DOHH2 (cell line): ENCODE measurements around the gene TSPAN2.

Experiments used
- H3F3A ChIP-seq: fragments of 200-600 bp; sonication (generic), shearing (Covaris generic); 2 replicates; pipeline ENCODE4 v1.6.0; 2016; ENCODE audit warnings: antibody characterized with exemption, mild to moderate bottlenecking; ENCODE audit not compliant: control insufficient read depth, insufficient read depth
- H3K27ac ChIP-seq: fragments of 200-600 bp; sonication (generic); 2 replicates; pipeline ENCODE4 v1.5.1; 2014; ENCODE audit warnings: low read depth, mild to moderate bottlenecking, low read length, moderate library complexity
- H3K27me3 ChIP-seq: fragments of 200-600 bp; sonication (generic); 2 replicates; pipeline ENCODE4 v1.6.1; 2014; ENCODE audit warnings: mild to moderate bottlenecking, low read length, mixed read lengths; ENCODE audit not compliant: control insufficient read depth
- H3K36me3 ChIP-seq: fragments of 200-600 bp; sonication (generic); 2 replicates; pipeline ENCODE4 v1.6.1; 2014; ENCODE audit warnings: mild to moderate bottlenecking, low read length, moderate library complexity, mixed read lengths; ENCODE audit not compliant: control insufficient read depth
- H3K4me1 ChIP-seq: fragments of 200-600 bp; sonication (generic); 2 replicates; pipeline ENCODE4 v1.6.1; 2014; ENCODE audit warnings: mild to moderate bottlenecking, low read length, mixed read lengths; ENCODE audit not compliant: control insufficient read depth
- H3K4me2 ChIP-seq: fragments of 200-600 bp; sonication (generic); 2 replicates; pipeline ENCODE4 v1.6.0; 2014; ENCODE audit warnings: mild to moderate bottlenecking, low read length, moderate library complexity
- H3K4me3 ChIP-seq: fragments of 200-600 bp; sonication (generic); 2 replicates; pipeline ENCODE4 v1.5.1; 2014; ENCODE audit warnings: mild to moderate bottlenecking, low read length, mixed read lengths
- H3K79me2 ChIP-seq: fragments of 200-600 bp; sonication (generic); 2 replicates; pipeline ENCODE4 v1.6.1; 2014; ENCODE audit warnings: mild to moderate bottlenecking, low read length, mixed read lengths; ENCODE audit not compliant: control insufficient read depth
- H3K9me2 ChIP-seq: fragments of 200-600 bp; sonication (generic); replicated peaks from 2 replicates; pipeline ENCODE4 v1.6.1; 2014; ENCODE audit warnings: mild to moderate bottlenecking, low read length, mixed read lengths; ENCODE audit not compliant: control insufficient read depth
- H3K9me3 ChIP-seq: fragments of 200-600 bp; sonication (generic); 2 replicates; pipeline ENCODE4 v1.6.1; 2014; ENCODE audit warnings: antibody characterized with exemption, low read length, mixed read lengths; ENCODE audit not compliant: control insufficient read depth, insufficient read depth
- H4K20me1 ChIP-seq: fragments of 200-600 bp; sonication (generic); 2 replicates; pipeline ENCODE4 v1.6.0; 2014; ENCODE audit warnings: low read depth, mild to moderate bottlenecking, antibody characterized with exemption, low read length, moderate library complexity; ENCODE audit not compliant: control insufficient read depth, insufficient read depth
- EZH2phosphoT487 ChIP-seq: fragments of 200-600 bp; sonication (generic); IDR thresholded peaks from 2 replicates; pipeline ENCODE4 v1.6.1; 2017; ENCODE audit warnings: borderline replicate concordance, mild to moderate bottlenecking, antibody characterized with exemption, low read length, moderate library complexity, mixed read lengths
- TF ChIP-seq, protein P1 (sequence below): fragments of 200-600 bp; sonication (generic); IDR thresholded peaks from one replicate; pipeline ENCODE4 v1.5.1; 2014; ENCODE audit warnings: antibody characterized with exemption, mild to moderate bottlenecking, low read depth, low read length; ENCODE audit not compliant: poor library complexity, severe bottlenecking

The TSPAN2 gene

DNA sequence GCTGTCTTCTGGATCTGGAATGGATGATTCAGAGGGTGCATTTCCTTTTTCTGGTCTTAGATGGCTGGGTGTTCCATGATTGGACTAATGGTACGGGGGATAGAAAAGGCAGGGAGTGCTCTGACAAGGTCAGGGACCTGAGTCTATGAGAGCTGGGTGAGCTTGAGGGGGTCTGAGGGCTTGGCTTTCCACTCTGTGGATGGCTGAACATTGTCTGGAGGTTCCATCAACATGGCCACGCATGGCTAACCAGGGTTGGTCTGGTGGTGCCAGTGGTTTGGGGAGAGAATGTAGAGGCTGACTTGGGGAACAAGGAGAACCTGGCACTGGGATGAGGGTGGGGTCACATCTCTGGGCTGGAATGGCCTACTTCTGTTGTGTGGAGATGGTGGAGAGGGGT is 41.5 kb upstream of the TSPAN2 start:
- Histone ChIP-seq H3K4me3 (no peak overlapping the region), H3K4me2 (no peak overlapping the region)

DNA sequence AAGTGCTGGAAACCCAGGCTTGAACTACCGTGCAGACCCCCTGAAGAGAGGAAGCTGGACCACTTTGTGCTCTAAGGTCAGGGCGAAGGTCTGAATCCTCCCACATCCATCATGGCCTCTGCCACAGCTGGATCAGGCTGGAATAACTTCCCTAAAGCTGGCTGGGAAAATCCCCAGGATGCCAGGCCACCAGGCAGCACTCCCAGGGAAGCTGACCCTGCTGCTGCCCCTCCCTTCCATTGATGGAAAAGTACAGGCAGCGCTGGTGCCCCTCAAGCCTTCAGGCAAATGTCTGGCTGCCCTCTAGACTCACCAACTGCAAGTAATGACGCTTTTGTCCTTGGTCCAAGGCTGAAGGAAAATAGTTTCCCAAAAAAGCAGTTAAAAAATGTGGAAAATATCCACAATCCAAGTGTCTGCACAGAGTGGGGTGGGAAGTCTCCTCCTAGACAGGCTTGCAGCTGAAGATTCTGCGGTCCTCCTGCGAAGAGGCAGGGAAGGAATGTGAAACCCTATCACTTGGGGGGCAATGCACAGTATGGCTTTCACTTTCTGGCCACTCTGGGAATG is 39.9 kb upstream of the TSPAN2 start:
- no peaks in the 10 kb centered on the region for H4K20me1 ChIP-seq
- H3K27ac ChIP-seq, result no peak overlapping the region
- H3K36me3 ChIP-seq, result no peaks in the 10 kb centered on the region
- no peaks in the 10 kb centered on the region for H3K27me3 ChIP-seq
- TF ChIP-seq, protein P1, sequence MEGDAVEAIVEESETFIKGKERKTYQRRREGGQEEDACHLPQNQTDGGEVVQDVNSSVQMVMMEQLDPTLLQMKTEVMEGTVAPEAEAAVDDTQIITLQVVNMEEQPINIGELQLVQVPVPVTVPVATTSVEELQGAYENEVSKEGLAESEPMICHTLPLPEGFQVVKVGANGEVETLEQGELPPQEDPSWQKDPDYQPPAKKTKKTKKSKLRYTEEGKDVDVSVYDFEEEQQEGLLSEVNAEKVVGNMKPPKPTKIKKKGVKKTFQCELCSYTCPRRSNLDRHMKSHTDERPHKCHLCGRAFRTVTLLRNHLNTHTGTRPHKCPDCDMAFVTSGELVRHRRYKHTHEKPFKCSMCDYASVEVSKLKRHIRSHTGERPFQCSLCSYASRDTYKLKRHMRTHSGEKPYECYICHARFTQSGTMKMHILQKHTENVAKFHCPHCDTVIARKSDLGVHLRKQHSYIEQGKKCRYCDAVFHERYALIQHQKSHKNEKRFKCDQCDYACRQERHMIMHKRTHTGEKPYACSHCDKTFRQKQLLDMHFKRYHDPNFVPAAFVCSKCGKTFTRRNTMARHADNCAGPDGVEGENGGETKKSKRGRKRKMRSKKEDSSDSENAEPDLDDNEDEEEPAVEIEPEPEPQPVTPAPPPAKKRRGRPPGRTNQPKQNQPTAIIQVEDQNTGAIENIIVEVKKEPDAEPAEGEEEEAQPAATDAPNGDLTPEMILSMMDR, result no peak
- TF ChIP-seq EZH2phosphoT487, result no peak
- no peaks in the 10 kb centered on the region for H3K9me2 ChIP-seq
- no peaks in the 10 kb centered on the region for H3K4me1 ChIP-seq
- H3K4me3 ChIP-seq, result no peak overlapping the region
- H3K79me2 ChIP-seq, result no peaks in the 10 kb centered on the region
- H3F3A ChIP-seq, result no peaks in the 10 kb centered on the region
- no peaks in the 10 kb centered on the region for H3K9me3 ChIP-seq
- H3K4me2 ChIP-seq, result no peak overlapping the region

More for the DNA sequence above, 41.5 kb upstream of the TSPAN2 start:
- Histone ChIP-seq H4K20me1 (no peaks in the 10 kb centered on the region), H3K36me3 (no peaks in the 10 kb centered on the region), H3F3A (no peaks in the 10 kb centered on the region), H3K9me2 (no peaks in the 10 kb centered on the region), H3K4me1 (no peaks in the 10 kb centered on the region), H3K79me2 (no peaks in the 10 kb centered on the region), H3K9me3 (no peaks in the 10 kb centered on the region), H3K27ac (no peak overlapping the region), H3K27me3 (no peaks in the 10 kb centered on the region)
- TF ChIP-seq, protein P1, result no peak
- no peak for TF ChIP-seq EZH2phosphoT487

DNA sequence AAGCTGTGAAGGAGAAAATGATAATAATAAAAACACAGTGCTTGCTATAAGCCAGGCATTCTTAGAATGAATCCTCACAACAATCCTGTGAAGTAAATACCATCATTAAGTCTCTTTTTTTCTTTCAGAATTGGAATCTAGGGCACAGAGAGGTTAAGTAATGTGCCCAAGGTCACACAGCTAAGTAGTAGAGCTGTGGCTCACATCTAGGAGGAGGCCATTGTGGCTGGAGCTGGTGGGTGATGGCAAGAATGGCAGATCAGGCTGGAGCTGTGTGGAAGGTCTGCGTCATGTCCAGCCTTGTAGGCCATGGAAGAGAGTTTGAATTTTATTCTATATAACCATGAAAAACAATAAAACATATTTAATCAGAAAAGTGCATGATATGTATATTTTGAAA is 38.2 kb upstream of the TSPAN2 start:
- Histone ChIP-seq H3K27ac (no peak overlapping the region), H3K4me3 (no peak overlapping the region), H3K9me3 (no peaks in the 10 kb centered on the region), H3K36me3 (no peaks in the 10 kb centered on the region), H3F3A (no peaks in the 10 kb centered on the region), H3K4me1 (no peaks in the 10 kb centered on the region), H4K20me1 (no peaks in the 10 kb centered on the region), H3K4me2 (no peak overlapping the region), H3K27me3 (no peaks in the 10 kb centered on the region), H3K79me2 (no peaks in the 10 kb centered on the region), H3K9me2 (no peaks in the 10 kb centered on the region)
- TF ChIP-seq, protein P1, result no peak
- TF ChIP-seq EZH2phosphoT487, result no peak

DNA sequence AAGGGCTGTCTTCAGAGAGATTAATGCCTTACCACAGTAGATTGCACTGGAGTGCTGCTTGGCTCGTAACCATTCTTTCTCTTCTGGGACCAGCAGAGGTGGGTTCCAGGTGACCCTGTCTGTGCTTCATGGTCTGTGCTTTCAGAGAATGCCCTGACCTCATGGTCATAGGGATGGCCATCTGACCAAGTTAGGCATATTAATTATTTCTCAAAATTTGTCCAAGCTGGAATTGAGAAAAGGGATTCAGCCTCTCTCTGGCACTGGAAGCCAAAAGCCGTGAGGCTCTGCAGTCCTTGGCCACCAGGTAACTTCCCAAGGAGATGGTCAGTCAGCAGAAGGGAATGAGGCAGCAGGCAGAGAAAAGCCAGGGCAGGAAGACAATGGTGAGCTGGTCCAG is 37.2 kb upstream of the TSPAN2 start:
- H4K20me1 ChIP-seq, result no peaks in the 10 kb centered on the region
- TF ChIP-seq, protein P1, result no peak
- TF ChIP-seq EZH2phosphoT487, result no peak
- H3K9me3 ChIP-seq, result peaks cover 4% of the 10 kb centered on the region; the same call in 1 of the 2 replicates
- no peaks in the 10 kb centered on the region for H3K27me3 ChIP-seq
- H3K4me2 ChIP-seq, result no peak overlapping the region
- H3K36me3 ChIP-seq, result no peaks in the 10 kb centered on the region
- H3K4me3 ChIP-seq, result no peak overlapping the region
- no peaks in the 10 kb centered on the region for H3K9me2 ChIP-seq
- H3K4me1 ChIP-seq, result no peaks in the 10 kb centered on the region
- no peaks in the 10 kb centered on the region for H3K79me2 ChIP-seq
- H3F3A ChIP-seq, result no peaks in the 10 kb centered on the region
- H3K27ac ChIP-seq, result no peak overlapping the region
